Measurements from ENCODE around the gene EXOC3L1.

The EXOC3L1 gene

GRCh38 chr16:67216612-67217490 lies 26.9 kb upstream of the EXOC3L1 start:
- peak; percentile 93 for DNase-seq

DNA sequence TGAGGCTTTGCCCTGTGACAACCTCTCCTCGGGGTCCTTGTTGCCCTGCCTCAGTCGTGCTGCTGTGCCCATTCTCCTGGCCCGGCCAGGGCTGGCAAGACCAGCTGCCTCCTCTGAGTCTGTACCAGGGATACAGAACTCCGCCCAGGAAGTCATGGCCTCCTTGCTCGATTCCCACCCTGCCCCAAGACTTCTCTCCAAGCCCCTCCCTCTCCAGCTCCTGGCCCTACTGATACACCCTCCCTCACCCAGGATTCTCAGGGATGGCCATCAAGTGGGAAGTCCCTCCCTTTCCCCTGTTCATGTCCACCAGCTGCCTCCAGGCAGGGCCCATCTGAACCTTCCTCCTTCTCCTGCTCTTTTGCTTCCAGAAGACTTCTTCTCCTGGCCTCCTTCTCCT lies 25.8 kb upstream of the EXOC3L1 start:
- no peak for DNase-seq

DNA sequence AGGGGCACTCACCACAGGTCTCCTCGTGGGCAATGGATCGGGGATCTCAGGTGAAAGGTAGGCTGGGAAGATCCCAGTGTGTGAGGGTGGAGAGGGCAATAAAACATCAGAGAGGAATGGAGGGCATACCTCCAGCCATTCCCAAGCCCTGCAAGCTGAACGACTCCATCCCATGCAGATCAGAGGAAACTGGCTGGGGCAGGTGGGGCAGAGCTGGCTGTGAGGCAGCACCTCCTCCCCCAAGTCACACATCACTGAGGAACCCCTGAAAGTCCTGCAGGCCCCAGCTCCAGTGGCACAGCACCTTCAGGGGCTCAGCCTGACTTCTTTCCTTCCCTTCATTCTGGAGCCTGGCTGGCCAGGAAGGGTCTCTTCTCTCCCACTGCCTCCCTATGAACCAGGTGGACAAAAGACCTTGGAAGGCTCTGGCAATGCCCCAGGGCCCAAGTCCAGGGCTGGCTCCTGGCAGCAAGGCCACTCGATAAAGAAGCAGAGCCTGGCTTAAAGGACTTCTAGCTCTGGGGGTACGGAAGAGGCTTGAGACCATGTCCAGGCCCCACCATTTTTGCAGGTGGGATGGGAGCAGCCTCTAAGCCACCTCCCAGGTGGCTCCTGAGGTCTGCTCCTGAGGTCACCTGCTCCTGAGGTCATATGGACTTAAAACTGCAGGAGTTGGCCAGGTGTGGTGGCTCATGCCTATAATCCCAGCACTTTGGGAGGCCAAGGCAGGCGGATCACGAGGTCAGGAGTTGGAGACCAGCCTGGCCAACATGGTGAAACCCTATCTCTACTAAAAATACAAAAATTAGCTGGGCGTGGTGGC lies 23.5 kb upstream of the EXOC3L1 start:
- no peak for DNase-seq

DNA sequence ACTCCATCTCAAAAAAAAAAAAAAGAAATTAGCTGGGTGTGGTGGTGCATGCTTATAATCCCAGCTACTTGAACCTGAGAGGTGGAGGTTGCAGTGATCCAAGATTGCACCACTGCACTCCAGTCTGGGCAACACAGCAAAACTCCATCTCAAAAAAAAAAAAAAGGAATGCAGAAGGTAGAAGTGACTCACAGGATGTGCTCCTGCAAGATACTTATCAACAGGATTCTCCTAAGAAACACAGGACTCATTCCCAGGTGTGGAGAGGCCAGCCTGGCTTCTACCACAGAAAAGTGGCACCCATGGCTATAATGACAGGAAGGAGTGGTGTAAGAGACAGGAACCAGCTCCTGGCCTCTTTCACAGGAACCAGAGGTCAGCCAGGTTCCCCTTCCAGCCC lies 22.8 kb upstream of the EXOC3L1 start:
- no peak for DNase-seq

DNA sequence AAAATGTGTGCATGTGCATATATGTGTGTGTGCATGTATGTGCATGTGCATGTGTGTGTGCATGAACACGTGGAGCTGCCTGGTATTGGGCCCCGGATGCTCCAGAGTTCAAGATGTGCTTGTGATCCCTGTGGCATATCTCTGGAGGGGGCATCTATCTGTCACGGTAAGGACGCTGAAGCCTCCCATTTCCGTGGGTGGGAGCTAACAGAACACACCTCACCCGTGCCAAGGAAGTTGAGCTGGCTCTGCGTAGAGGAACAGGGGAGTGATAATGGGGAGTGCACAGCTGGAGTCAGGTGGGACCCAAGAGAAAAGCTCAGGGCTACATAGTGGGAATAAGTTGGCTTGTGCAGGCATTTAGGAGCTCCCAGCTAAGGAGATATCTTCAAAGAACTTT lies 21.7 kb upstream of the EXOC3L1 start:
- no peak for DNase-seq

GRCh38 chr16:67210069-67210937 lies 20.4 kb upstream of the EXOC3L1 start:
- DNase-seq = no peak

GRCh38 chr16:67209565-67209964 lies 19.6 kb upstream of the EXOC3L1 start:
- DNase-seq = no peak

DNA sequence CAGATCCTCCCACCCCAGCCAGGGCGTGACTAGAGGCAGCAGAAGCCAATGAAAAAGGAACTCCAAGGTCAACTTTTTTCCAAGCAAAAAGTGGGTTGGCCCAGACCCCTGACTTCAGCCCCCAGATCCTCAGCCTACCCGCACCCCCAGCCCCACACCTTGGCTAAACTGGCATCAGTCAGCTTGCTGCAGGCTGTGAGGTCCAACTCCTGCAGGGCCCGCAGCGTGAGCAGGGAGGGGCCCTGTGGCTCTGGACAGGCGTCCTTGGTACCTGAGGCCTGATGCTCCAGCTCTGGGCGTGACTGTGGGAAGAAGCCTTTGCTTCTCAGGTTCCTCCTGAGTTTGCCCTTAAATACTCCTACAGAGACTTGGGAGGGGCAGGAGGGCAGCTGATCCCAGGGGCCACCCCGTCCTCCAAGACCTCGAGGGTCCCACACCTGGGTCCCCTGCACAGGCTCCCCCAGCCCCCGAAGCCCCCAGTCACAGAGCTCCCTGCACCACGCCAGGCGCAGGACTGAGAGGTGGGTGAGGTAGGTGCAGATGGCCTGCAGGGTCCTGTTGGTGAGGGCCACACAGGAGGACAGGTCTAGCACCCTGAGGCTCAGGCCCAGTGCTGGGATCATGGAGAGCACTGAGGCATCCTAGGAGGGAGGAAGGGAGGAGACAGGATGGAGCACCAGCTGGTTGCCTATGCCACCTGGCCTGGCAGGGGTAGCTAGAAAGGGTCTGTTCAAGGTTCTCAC lies 18.4 kb upstream of the EXOC3L1 start:
- no peak for DNase-seq

GRCh38 chr16:67207249-67208091 lies 17.5 kb upstream of the EXOC3L1 start:
- peak; percentile 41 for DNase-seq

- DNase-seq = no peak
Measured at GRCh38 chr16:67206838-67207248, 16.9 kb upstream of the EXOC3L1 start.

- no peak for DNase-seq
Measured at GRCh38 chr16:67206129-67206837, 16.3 kb upstream of the EXOC3L1 start.

DNA sequence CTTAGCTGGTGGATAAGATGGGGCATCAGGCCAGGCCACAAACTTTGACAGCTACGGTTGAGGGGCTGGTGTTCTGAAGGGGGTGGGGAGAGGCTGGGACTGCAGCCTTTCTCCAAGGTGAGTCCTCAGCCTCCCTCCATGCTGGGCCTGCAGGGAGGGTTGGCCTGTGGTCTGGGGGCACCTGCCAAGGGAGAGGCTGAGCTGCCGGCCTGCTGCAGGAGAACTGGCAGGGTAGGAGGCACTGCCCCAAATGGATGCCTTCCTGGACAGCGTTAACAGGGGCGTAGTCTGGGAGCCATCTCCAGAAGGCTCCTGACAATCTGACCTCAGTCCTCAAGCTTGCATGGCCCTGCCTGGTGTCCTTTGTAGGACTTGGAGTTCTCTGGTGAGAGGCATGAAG lies 14.1 kb upstream of the EXOC3L1 start:
- DNase-seq = no peak

GRCh38 chr16:67202956-67203493 lies 13.1 kb upstream of the EXOC3L1 start:
- no peak for DNase-seq

GRCh38 chr16:67202426-67202825 lies 12.5 kb upstream of the EXOC3L1 start:
- DNase-seq = no peak

GRCh38 chr16:67201411-67202345 lies 11.7 kb upstream of the EXOC3L1 start:
- no peak for DNase-seq

DNA sequence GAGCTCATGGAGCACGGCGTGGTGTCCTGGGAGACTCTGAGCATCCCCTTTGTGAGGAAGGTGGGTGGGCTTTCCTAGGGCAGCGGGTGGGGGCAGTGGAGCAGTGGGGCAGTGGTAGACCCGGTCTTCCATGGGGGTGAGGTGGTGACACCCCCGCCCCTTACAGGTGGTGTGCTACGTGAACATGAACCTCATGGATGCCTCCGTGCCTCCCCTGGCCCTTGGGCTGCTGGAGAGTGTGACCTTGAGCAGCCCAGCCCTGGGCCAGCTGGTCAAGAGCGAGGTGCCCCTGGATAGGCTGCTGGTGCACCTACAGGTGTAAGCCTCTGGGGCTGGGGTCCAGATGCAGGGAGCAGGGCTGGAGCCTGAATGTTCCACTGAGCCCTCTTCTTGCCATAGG lies 10.6 kb upstream of the EXOC3L1 start:
- no peak for DNase-seq

GRCh38 chr16:67199808-67200198 lies 9.9 kb upstream of the EXOC3L1 start:
- no peak for DNase-seq

DNA sequence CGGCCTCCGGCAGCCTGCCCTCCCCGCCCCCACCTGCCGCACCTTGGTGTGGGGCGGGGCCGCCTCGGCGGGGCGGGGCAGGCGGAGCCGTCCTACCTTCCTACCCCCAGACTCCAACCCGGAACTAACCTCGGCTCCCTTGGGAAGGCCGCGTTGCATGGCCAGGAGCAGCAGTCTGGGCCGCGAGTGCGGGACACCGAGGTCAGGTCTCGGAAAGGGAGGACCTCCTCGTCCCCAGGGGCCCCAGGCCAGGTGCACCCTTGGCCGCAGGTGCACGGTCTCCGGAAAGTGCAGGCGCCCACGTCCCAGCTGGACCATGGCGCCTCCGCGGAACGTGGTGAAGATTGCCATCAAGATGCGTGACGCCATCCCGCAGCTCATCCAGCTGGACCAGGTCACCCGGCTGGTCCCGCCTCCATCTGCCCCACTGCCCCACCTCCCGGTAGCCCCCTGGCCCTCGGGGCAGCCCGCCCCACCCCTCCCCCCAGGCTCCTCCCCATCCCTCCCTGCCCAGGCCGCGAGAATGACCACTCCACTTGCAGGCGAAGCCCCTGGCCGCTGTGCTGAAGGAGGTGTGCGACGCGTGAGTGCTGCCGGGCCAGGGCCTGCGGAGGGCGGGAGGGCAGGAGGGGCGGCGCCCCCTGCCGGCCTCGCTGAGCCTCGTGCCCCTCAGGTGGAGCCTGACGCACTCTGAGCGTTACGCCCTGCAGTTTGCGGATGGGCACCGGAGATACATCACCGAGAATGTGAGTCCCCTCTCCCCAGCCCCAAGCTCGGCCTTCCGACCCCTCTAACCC lies 9.3 kb upstream of the EXOC3L1 start, which contains the start of gene ELMO3:
Gene ELMO3 (plus strand): TSS at position 121 of the 797 bp plus-strand sequence. CDS start 196 bp downstream, at position 317.
- DNase-seq = no peak

All from hematopoietic multipotent progenitor cell treated with erythropoietin and hydrocortisone succinate and interleukin-3 and kit ligand, for 8 days (in vitro differentiated cells).